NCI-H1105 treated with DMSO at 0.1 percent for 48 hours (cell line): ENCODE data around the gene DMRTC1B.
"Not testable (repeated sequence)": the region's sequence is repeated elsewhere in the genome, so short reads cannot be mapped to it uniquely, and the experiment has no call there.

Experiments
- DNase-seq: peaks from one replicate; lab custom pipeline; 2025; lab: John Stamatoyannopoulos, UW

The DMRTC1B gene

GRCh38 chrX:72776653-72777466 is at the start of gene DMRTC1B:
Gene DMRTC1B, plus strand, starts transcription at chrX:72776890. Its CDS starts 68,246 bp downstream, at chrX:72845136.
- DNase-seq = not testable (repeated sequence)

GRCh38 chrX:72727846-72728245 is 48.8 kb upstream of the DMRTC1B start:
- DNase-seq = no peak

- not testable (repeated sequence) for DNase-seq
Observed at GRCh38 chrX:72733636-72734035, 43.1 kb upstream of the DMRTC1B start.

GRCh38 chrX:72735561-72735960 is 41.1 kb upstream of the DMRTC1B start:
- no peak for DNase-seq

GRCh38 chrX:72745546-72745945 is 31.1 kb upstream of the DMRTC1B start:
- DNase-seq = not testable (repeated sequence)

GRCh38 chrX:72748545-72748944 is 28.1 kb upstream of the DMRTC1B start:
- not testable (repeated sequence) for DNase-seq

GRCh38 chrX:72760454-72760853 is 16.2 kb upstream of the DMRTC1B start:
- DNase-seq = not testable (repeated sequence)

- not testable (repeated sequence) for DNase-seq
Observed at GRCh38 chrX:72777467-72777790, 739 bp downstream of the DMRTC1B start.

GRCh38 chrX:72778146-72778545 is 1.5 kb downstream of the DMRTC1B start:
- DNase-seq = not testable (repeated sequence)

GRCh38 chrX:72782560-72782959 is 5.9 kb downstream of the DMRTC1B start, which contains the start of gene FAM236B:
Gene FAM236B, minus strand, starts transcription at chrX:72782660. Its CDS starts 100 bp downstream, at chrX:72782560.
- not testable (repeated sequence) for DNase-seq

GRCh38 chrX:72783365-72783936 is 6.8 kb downstream of the DMRTC1B start:
- DNase-seq = not testable (repeated sequence)

- DNase-seq = not testable (repeated sequence)
Observed at GRCh38 chrX:72783964-72784363, 7.3 kb downstream of the DMRTC1B start.

GRCh38 chrX:72788142-72788541 is 11.5 kb downstream of the DMRTC1B start:
- DNase-seq = not testable (repeated sequence)

GRCh38 chrX:72790390-72790789 is 13.7 kb downstream of the DMRTC1B start:
- not testable (repeated sequence) for DNase-seq

GRCh38 chrX:72808110-72808509 is 31.4 kb downstream of the DMRTC1B start, which contains the start of gene FAM236D:
Gene FAM236D, minus strand, starts transcription at chrX:72808210. Its CDS starts 100 bp downstream, at chrX:72808110.
- DNase-seq = not testable (repeated sequence)

- DNase-seq = not testable (repeated sequence)
Observed at GRCh38 chrX:72830701-72831100, 54.0 kb downstream of the DMRTC1B start.

GRCh38 chrX:72837532-72837931 is 60.8 kb downstream of the DMRTC1B start:
- not testable (repeated sequence) for DNase-seq

- DNase-seq = not testable (repeated sequence)
Observed at GRCh38 chrX:72882898-72883297, 106.2 kb downstream of the DMRTC1B start.

- DNase-seq = not testable (repeated sequence)
Observed at GRCh38 chrX:72889740-72890139, 113.0 kb downstream of the DMRTC1B start.
